Esophagus squamous epithelium (tissue), 4 donors: ENCODE data around the gene ZNF608.
A peak's percentile ranks its signal among the peaks of the same experiment; 100 is the strongest.

Experiments
- POLR2A ChIP-seq, 4 donors: fragments of 450-650 bp; IDR thresholded peaks; one replicate each; pipeline ENCODE4 v1.6.1; 2017; ENCODE audit warnings: antibody characterized with exemption in 4 of 4, mild to moderate bottlenecking in 4 of 4, moderate library complexity in 3 of 4
- TF ChIP-seq, protein P1 (sequence below), 6 experiments: fragments of 450-650 bp in 4 of 6; fragments of 200-600 bp in 2 of 6; sonication (generic) in 2 of 6; IDR thresholded peaks; one replicate each; pipeline ENCODE4 v1.5.1; 2016 to 2019; ENCODE audit warnings: antibody characterized with exemption in 6 of 6, mild to moderate bottlenecking in 4 of 6, moderate library complexity in 4 of 6

DNA sequence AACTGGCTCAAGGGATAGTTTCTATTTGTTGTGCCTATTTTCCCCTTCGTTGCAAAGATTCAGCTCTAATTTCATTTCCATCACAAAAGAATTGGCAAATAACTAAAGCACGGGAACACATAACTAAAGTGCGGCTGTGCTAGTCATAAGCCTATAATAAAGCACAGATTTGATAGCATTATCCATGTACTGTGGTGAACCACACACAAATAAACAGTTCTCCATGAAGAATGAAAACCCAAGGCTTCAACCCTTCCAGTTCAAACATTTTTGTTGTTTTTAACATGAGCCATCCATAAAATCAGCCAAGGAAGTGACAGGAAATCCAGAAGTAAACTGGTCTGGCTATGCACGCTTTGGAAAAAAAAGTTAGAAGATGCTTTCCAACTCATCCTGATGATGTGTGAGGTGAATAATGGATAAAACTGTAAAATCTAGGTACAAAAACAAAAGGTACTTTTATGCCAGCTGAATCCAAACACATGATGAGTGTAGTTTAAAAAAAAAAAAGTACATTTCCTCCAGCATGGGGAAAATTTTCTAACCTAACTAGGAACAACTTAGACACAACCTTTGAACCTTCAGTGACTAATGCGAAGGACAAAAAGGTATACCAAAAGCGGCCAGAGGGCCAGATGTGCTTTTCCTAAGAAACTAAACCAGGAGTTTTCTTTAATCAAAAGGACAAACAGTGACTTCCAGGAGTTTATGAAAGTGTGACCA lies 10.2 kb downstream of the ZNF608 start:
- TF ChIP-seq, protein P1, sequence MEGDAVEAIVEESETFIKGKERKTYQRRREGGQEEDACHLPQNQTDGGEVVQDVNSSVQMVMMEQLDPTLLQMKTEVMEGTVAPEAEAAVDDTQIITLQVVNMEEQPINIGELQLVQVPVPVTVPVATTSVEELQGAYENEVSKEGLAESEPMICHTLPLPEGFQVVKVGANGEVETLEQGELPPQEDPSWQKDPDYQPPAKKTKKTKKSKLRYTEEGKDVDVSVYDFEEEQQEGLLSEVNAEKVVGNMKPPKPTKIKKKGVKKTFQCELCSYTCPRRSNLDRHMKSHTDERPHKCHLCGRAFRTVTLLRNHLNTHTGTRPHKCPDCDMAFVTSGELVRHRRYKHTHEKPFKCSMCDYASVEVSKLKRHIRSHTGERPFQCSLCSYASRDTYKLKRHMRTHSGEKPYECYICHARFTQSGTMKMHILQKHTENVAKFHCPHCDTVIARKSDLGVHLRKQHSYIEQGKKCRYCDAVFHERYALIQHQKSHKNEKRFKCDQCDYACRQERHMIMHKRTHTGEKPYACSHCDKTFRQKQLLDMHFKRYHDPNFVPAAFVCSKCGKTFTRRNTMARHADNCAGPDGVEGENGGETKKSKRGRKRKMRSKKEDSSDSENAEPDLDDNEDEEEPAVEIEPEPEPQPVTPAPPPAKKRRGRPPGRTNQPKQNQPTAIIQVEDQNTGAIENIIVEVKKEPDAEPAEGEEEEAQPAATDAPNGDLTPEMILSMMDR (IDR thresholded peaks at IDR 0.05) = peak in 1 of 6 experiments; percentile 5
- TF ChIP-seq POLR2A (IDR thresholded peaks at IDR 0.05) = no peak
